K562 (cell line): ENCODE measurements around the gene IFI6. TPM values are rescaled to one million over a fixed set of nuclear protein-coding genes. Genes with fewer than 3 reads are reported as not detected.

Experiments
- ATF1 ChIP-seq, 2 experiments: fragments of 450-650 bp in 1 of 2; IDR thresholded peaks; 2 replicates each; pipeline ENCODE4 v1.6.1; 2016; ENCODE audit warnings: missing compliant biosample characterization in 1 of 2, missing genetic modification characterization in 1 of 2
- BRD9 ChIP-seq: fragments of 450-650 bp; IDR thresholded peaks from 2 replicates; pipeline ENCODE4 v1.6.1; 2018; ENCODE audit warnings: low read depth; ENCODE audit not compliant: partially characterized antibody
- CCNT2 ChIP-seq: IDR thresholded peaks from 2 replicates; pipeline ENCODE4 v1.6.1; 2011; ENCODE audit warnings: borderline replicate concordance, low read depth, mild to moderate bottlenecking, moderate library complexity, mixed read lengths, low read length; ENCODE audit not compliant: insufficient read length; ENCODE audit errors: extremely low read depth
- CXXC5 ChIP-seq: fragments of 250-450 bp; sonication (Bioruptor Pico); IDR thresholded peaks from 2 replicates; pipeline ENCODE4 v1.8.0; 2022; ENCODE audit warnings: inconsistent platforms, mild to moderate bottlenecking, moderate library complexity
- DPF2 ChIP-seq: fragments of 450-650 bp; IDR thresholded peaks from 2 replicates; pipeline ENCODE4 v1.6.1; 2016
- EGR1 ChIP-seq: fragments of 450-650 bp; conservative IDR thresholded peaks from 2 replicates; pipeline ENCODE4 v1.6.1; 2017; ENCODE audit warnings: mild to moderate bottlenecking
- EHMT2 ChIP-seq: fragments of 450-650 bp; IDR thresholded peaks from 2 replicates; pipeline ENCODE4 v1.6.1; 2018; ENCODE audit warnings: antibody characterized with exemption
- GATAD2B ChIP-seq: fragments of 450-650 bp; IDR thresholded peaks from 2 replicates; pipeline ENCODE4 v1.6.1; 2017; ENCODE audit warnings: mild to moderate bottlenecking, borderline replicate concordance
- HDAC2 ChIP-seq: fragments of 450-650 bp; IDR thresholded peaks from 2 replicates; pipeline ENCODE4 v1.6.1; 2016; ENCODE audit warnings: mild to moderate bottlenecking
- IRF2 ChIP-seq: sonication (generic); formaldehyde crosslinking; IDR thresholded peaks from 2 replicates; pipeline ENCODE4 v1.8.1; 2022; ENCODE audit warnings: mild to moderate bottlenecking, missing genetic modification reagents
- JUN ChIP-seq, 2 experiments: sonication (generic) in 1 of 2; formaldehyde crosslinking in 1 of 2; IDR thresholded peaks; 2 replicates each; pipeline versions ENCODE4 v1.6.1 to v1.8.0; 2012 to 2022; ENCODE audit warnings: borderline replicate concordance in 2 of 2, mild to moderate bottlenecking in 2 of 2, improper control_type of control experiment in 1 of 2, low read depth in 1 of 2, low read length in 1 of 2, missing genetic modification reagents in 1 of 2
- KLF13 ChIP-seq: fragments of 450-650 bp; IDR thresholded peaks from 2 replicates; pipeline ENCODE4 v1.6.1; 2016; ENCODE audit warnings: missing genetic modification characterization, low read depth, mild to moderate bottlenecking, missing compliant biosample characterization, moderate library complexity, borderline replicate concordance
- MAZ ChIP-seq, 2 experiments: fragments of 450-650 bp in 1 of 2; sonication (generic) in 1 of 2; formaldehyde crosslinking; IDR thresholded peaks in 1 of 2; conservative IDR thresholded peaks in 1 of 2; 2 replicates each; pipeline versions ENCODE4 v1.4.0 to v1.5.0; 2020; ENCODE audit warnings: mild to moderate bottlenecking in 1 of 2, missing genetic modification reagents in 1 of 2
- NELFE ChIP-seq: IDR thresholded peaks from 2 replicates; pipeline ENCODE4 v1.6.1; 2011; ENCODE audit warnings: mild to moderate bottlenecking; ENCODE audit not compliant: insufficient read depth, insufficient read length
- RBBP5 ChIP-seq: fragments of 200-600 bp; sonication (generic); IDR thresholded peaks from 2 replicates; pipeline ENCODE4 v1.6.1; 2012; ENCODE audit warnings: borderline replicate concordance, mild to moderate bottlenecking, low read length, control low read depth, inconsistent platforms; ENCODE audit not compliant: insufficient read depth, poor library complexity, severe bottlenecking
- RCOR1 ChIP-seq, 2 experiments: IDR thresholded peaks; 2 replicates each; pipeline ENCODE4 v1.6.1; 2012; ENCODE audit warnings: low read depth in 2 of 2, low read length in 2 of 2, borderline replicate concordance in 1 of 2, improper control_type of control experiment in 1 of 2
- SMARCE1 ChIP-seq: fragments of 450-650 bp; IDR thresholded peaks from 2 replicates; pipeline ENCODE4 v1.7.1; 2016; ENCODE audit warnings: mild to moderate bottlenecking
- polyA plus RNA-seq, 8 experiments: library from polyadenylated mRNA; depleted of rRNA in 4 of 8; stranded (reverse) in 5 of 8; unstranded in 3 of 8; fragments of >200 nt; fragmentation: Nextera tagmentation in 2 of 8; fragmentation: Illumina TruSeq in 1 of 8; extraction: Ambion mirVana in 2 of 8; extraction: Trizol in 1 of 8; gene quantifications; 2 replicates each; pipeline versions ENCODE4 v1.2.1 to v1.2.3, GENCODE V29; 2011 to 2014; ENCODE audit warnings: inconsistent platforms in 1 of 8, missing spikeins in 1 of 8
- total RNA-seq, 7 experiments: library from RNA; depleted of rRNA in 6 of 7; stranded (reverse); fragments of >200 nt in 6 of 7; fragmentation: Illumina TruSeq in 2 of 7; extraction: Trizol in 2 of 7; gene quantifications; 2 replicates each; pipeline versions ENCODE4 v1.2.1 to v1.2.3, GENCODE V29; 2011 to 2021; ENCODE audit warnings: low replicate concordance in 1 of 7
- TF ChIP-seq, protein P1 (sequence below), 3 experiments: fragments of 200-800 bp in 1 of 3; fragments of 250-450 bp in 1 of 3; fragments of 450-650 bp in 1 of 3; sonication (Bioruptor Pico) in 1 of 3; sonication (Bioruptor generic) in 1 of 3; formaldehyde crosslinking in 1 of 3; IDR thresholded peaks; 2 replicates each; pipeline versions ENCODE4 v1.6.1 to v1.8.0; 2016 to 2022; ENCODE audit warnings: mild to moderate bottlenecking in 2 of 3, missing genetic modification characterization in 2 of 3, missing compliant biosample characterization in 1 of 3, moderate library complexity in 1 of 3
- TF ChIP-seq, protein P2 (sequence below): IDR thresholded peaks from 2 replicates; pipeline ENCODE4 v1.6.1; 2011; ENCODE audit warnings: borderline replicate concordance, low read depth, mild to moderate bottlenecking, moderate library complexity, low read length; ENCODE audit not compliant: insufficient read depth, poor library complexity, severe bottlenecking
- TF ChIP-seq, protein P3 (sequence below): sonication (generic); formaldehyde crosslinking; IDR thresholded peaks from 2 replicates; pipeline ENCODE4 v1.8.1; 2023; ENCODE audit warnings: mild to moderate bottlenecking, missing genetic modification reagents

Gene IFI6
- total and polyA plus RNA-seq, 9 of the 15 experiments (the other 6 are each of a cell fraction or from before 2014, with no cell fraction given), result 0.17 to 4.5 (median 2.2) TPM

DNA sequence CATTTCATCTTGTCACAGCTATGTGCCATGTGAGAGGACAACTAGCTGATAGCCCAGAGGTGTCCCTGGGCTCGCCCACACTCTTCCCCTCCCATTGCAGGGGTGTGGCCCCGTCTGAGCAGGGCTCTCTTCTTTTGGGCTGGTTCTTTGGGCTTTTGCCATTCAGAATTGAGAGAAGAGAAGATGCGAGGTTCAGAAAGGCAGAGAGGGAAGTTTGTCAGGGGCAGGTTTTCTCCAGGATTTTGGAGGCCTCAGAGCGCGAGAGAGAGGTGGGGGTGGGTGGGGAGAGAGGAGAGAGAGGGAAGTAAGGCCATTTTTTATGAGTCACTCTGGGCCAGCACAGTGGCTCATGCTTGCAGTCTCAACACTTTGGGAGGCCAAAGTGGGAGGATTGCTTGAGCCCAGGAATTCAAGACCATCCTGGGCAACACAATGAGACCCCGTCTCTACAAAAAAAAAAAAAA is 5.2 kb downstream of the IFI6 start (continued):
- TF ChIP-seq ATF1 (CRISPR knock-in tag; IDR thresholded peaks at IDR 0.05), result no peak
- peak; percentile 38; the same call in 1 of the 2 replicates for TF ChIP-seq ATF1 (tag; IDR thresholded peaks at IDR 0.05)
- TF ChIP-seq, protein P1, sequence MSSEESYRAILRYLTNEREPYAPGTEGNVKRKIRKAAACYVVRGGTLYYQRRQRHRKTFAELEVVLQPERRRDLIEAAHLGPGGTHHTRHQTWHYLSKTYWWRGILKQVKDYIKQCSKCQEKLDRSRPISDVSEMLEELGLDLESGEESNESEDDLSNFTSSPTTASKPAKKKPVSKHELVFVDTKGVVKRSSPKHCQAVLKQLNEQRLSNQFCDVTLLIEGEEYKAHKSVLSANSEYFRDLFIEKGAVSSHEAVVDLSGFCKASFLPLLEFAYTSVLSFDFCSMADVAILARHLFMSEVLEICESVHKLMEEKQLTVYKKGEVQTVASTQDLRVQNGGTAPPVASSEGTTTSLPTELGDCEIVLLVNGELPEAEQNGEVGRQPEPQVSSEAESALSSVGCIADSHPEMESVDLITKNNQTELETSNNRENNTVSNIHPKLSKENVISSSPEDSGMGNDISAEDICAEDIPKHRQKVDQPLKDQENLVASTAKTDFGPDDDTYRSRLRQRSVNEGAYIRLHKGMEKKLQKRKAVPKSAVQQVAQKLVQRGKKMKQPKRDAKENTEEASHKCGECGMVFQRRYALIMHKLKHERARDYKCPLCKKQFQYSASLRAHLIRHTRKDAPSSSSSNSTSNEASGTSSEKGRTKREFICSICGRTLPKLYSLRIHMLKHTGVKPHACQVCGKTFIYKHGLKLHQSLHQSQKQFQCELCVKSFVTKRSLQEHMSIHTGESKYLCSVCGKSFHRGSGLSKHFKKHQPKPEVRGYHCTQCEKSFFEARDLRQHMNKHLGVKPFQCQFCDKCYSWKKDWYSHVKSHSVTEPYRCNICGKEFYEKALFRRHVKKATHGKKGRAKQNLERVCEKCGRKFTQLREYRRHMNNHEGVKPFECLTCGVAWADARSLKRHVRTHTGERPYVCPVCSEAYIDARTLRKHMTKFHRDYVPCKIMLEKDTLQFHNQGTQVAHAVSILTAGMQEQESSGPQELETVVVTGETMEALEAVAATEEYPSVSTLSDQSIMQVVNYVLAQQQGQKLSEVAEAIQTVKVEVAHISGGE (CRISPR knock-in tag; IDR thresholded peaks at IDR 0.05), result no peak
- no peak for TF ChIP-seq CXXC5
- TF ChIP-seq EGR1, result peak; percentile 92
- TF ChIP-seq KLF13 (tag), result peak; percentile 47; the same call in 1 of the 2 replicates
- no peak for TF ChIP-seq NELFE
- no peak for TF ChIP-seq GATAD2B
- TF ChIP-seq RBBP5, result no peak
- TF ChIP-seq, protein P2, sequence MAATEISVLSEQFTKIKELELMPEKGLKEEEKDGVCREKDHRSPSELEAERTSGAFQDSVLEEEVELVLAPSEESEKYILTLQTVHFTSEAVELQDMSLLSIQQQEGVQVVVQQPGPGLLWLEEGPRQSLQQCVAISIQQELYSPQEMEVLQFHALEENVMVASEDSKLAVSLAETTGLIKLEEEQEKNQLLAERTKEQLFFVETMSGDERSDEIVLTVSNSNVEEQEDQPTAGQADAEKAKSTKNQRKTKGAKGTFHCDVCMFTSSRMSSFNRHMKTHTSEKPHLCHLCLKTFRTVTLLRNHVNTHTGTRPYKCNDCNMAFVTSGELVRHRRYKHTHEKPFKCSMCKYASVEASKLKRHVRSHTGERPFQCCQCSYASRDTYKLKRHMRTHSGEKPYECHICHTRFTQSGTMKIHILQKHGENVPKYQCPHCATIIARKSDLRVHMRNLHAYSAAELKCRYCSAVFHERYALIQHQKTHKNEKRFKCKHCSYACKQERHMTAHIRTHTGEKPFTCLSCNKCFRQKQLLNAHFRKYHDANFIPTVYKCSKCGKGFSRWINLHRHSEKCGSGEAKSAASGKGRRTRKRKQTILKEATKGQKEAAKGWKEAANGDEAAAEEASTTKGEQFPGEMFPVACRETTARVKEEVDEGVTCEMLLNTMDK, result no peak
- peak; percentile 85 for TF ChIP-seq DPF2
- no peak for TF ChIP-seq CCNT2
- peak; percentile 85 for TF ChIP-seq JUN (IDR thresholded peaks at IDR 0.05; ENCODE audit: borderline replicate concordance, low read depth, low read length)
- no peak for TF ChIP-seq JUN (CRISPR knock-in tag; IDR thresholded peaks at IDR 0.05; ENCODE audit: borderline replicate concordance)
- no peak for TF ChIP-seq IRF2
- peak; percentile 32 for TF ChIP-seq BRD9
- TF ChIP-seq MAZ (CRISPR knock-in tag; conservative IDR thresholded peaks at IDR 0.05 in 1 of 2, IDR thresholded peaks at IDR 0.05 in 1 of 2), result peak in 1 of 2 experiments; percentile 52; a peak in 3 of 4 replicates
- TF ChIP-seq RCOR1 (IDR thresholded peaks at IDR 0.05; ENCODE audit: borderline replicate concordance in 1 of 2, low read depth in 2 of 2, low read length in 2 of 2), result no peak
- no peak for TF ChIP-seq HDAC2
- TF ChIP-seq, protein P3, sequence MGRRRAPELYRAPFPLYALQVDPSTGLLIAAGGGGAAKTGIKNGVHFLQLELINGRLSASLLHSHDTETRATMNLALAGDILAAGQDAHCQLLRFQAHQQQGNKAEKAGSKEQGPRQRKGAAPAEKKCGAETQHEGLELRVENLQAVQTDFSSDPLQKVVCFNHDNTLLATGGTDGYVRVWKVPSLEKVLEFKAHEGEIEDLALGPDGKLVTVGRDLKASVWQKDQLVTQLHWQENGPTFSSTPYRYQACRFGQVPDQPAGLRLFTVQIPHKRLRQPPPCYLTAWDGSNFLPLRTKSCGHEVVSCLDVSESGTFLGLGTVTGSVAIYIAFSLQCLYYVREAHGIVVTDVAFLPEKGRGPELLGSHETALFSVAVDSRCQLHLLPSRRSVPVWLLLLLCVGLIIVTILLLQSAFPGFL (CRISPR knock-in tag), result no peak
- peak; percentile 81 for TF ChIP-seq SMARCE1
- peak; percentile 87 for TF ChIP-seq EHMT2
